Body of pancreas (tissue), 4 donors: ENCODE measurements around the gene HOXD10. TPM values are rescaled to one million over a fixed set of nuclear protein-coding genes. Genes with fewer than 3 reads are reported as not detected.

Experiments
- ATAC-seq: fragments of 150-250 bp; one replicate; pipeline ENCODE4 v1.9.1; 2016
- DNase-seq, 4 donors: peaks; one replicate each; pipeline ENCODE4 v3.0.0-alpha.2; 2019
- H3K27ac ChIP-seq, 4 donors: fragments of 200-600 bp; sonication (generic); 1 replicate in 3 of 4; 2 replicates in 1 of 4; pipeline versions ENCODE4 v1.5.1 to v1.6.1; 2016 to 2019; ENCODE audit warnings: mild to moderate bottlenecking in 1 of 4, mixed read lengths in 1 of 4, moderate library complexity in 1 of 4
- H3K27me3 ChIP-seq, 2 donors: fragments of 200-600 bp; sonication (generic); one replicate each; pipeline ENCODE4 v1.6.0; 2016; ENCODE audit warnings: mild to moderate bottlenecking in 1 of 2
- H3K36me3 ChIP-seq, 2 donors: fragments of 200-600 bp; sonication (generic); replicated peaks in 1 of 2; 2 replicates each; pipeline ENCODE4 v1.5.1; 2016; ENCODE audit warnings: low read depth in 2 of 2; ENCODE audit not compliant: insufficient read depth in 1 of 2
- H3K4me1 ChIP-seq: fragments of 200-600 bp; sonication (generic); one replicate; pipeline ENCODE4 v1.6.0; 2016
- H3K4me3 ChIP-seq, 2 donors: fragments of 200-600 bp; sonication (generic); 1 replicate in 1 of 2; 2 replicates in 1 of 2; pipeline ENCODE4 v1.5.1; 2016 to 2019
- H3K9me3 ChIP-seq, 3 donors: fragments of 200-600 bp; sonication (generic); 1 replicate in 2 of 3; 2 replicates in 1 of 3; pipeline ENCODE4 v1.5.1; 2016
- CTCF ChIP-seq, 7 experiments: fragments of 450-650 bp in 4 of 7; fragments of 200-600 bp in 3 of 7; sonication (generic) in 3 of 7; IDR thresholded peaks; one replicate each; pipeline ENCODE4 v1.5.1; 2016 to 2019; ENCODE audit warnings: antibody characterized with exemption in 7 of 7
- POLR2A ChIP-seq, 3 donors: fragments of 450-650 bp; IDR thresholded peaks; one replicate each; pipeline ENCODE4 v1.6.1; 2016; ENCODE audit warnings: antibody characterized with exemption in 3 of 3, mild to moderate bottlenecking in 2 of 3
- WGBS, 2 donors: methylation state at CpG; one replicate each; pipeline ENCODE4 v1.1.5; 2017; 5-methylcytosine and 5-hydroxymethylcytosine counted together
- intact Hi-C: fragments of 100-400 bp; cut with DNase I; formaldehyde crosslinking; loops from one replicate; pipeline ENCODE4 v1.15.1; 2023
- total RNA-seq, 2 donors: library from RNA; depleted of rRNA; stranded (reverse); fragments of >200 nt; gene quantifications; one replicate each; pipeline ENCODE4 v1.1.0, GENCODE V29; 2016

The HOXD10 gene
- total RNA-seq, 2 donors from 2014 or later: 0.26 TPM; not detected in 1

- intact Hi-C loops: loop anchor here (5.0 kb wide), 1 partner anchor 408 kb away; no protein-coding TSS in a partner anchor
- 10 to 13% methylated on average over 5 of the region's 5 CpGs for WGBS, 2 donors
- Histone ChIP-seq H3K4me1 (peaks cover 38% of the 10 kb centered on the region), H3K27me3 (peaks cover 0 to 69% of the 10 kb centered on the region in 2 donors), H3K36me3 (no peaks in the 10 kb centered on the region), H3K4me3 (no peak overlapping the region), H3K27ac (no peak overlapping the region), H3K9me3 (no peaks in the 10 kb centered on the region)
- no peak for TF ChIP-seq POLR2A (IDR thresholded peaks at IDR 0.05)
- DNase-seq (no peak), ATAC-seq (no peak)
Observed at GRCh38 chr2:176095421-176095820, 21.2 kb upstream of the HOXD10 start.

GRCh38 chr2:176096243-176096985, 20.2 kb upstream of the HOXD10 start:
- Histone ChIP-seq H3K4me1 (peaks cover 38% of the 10 kb centered on the region), H3K36me3 (no peaks in the 10 kb centered on the region), H3K9me3 (no peaks in the 10 kb centered on the region), H3K4me3 (no peak overlapping the region), H3K27ac (no peak overlapping the region), H3K27me3 (peaks cover 0 to 69% of the 10 kb centered on the region in 2 donors)
- no peak for TF ChIP-seq POLR2A (IDR thresholded peaks at IDR 0.05)
- 7 to 10% methylated on average over 16 of the region's 16 CpGs for WGBS, 2 donors
- intact Hi-C loops: loop anchor here (5.0 kb wide), 1 partner anchor 409 kb away; no protein-coding TSS in a partner anchor
- ATAC-seq (no peak), DNase-seq (no peak)

- Histone ChIP-seq H3K9me3 (no peaks in the 10 kb centered on the region), H3K36me3 (no peaks in the 10 kb centered on the region), H3K27ac (no peak overlapping the region), H3K4me3 (peak overlapping the region in 1 of 2 donors; percentile 1), H3K27me3 (peaks cover 0 to 62% of the 10 kb centered on the region in 2 donors), H3K4me1 (peaks cover 38% of the 10 kb centered on the region)
- intact Hi-C loops: loop anchor here (5.0 kb wide), 1 partner anchor 410 kb away; no protein-coding TSS in a partner anchor
- DNase-seq (peak; percentile 69 to 80 (median 73)), ATAC-seq (peak; percentile 87)
- WGBS, 2 donors: 1 to 4% methylated on average over 19 to 45 of the region's 45 CpGs
- peak; percentile 69 to 93 (median 87) for TF ChIP-seq CTCF (IDR thresholded peaks at IDR 0.05)
- no peak for TF ChIP-seq POLR2A (IDR thresholded peaks at IDR 0.05)
Observed at GRCh38 chr2:176096986-176097819, 19.4 kb upstream of the HOXD10 start.

- Histone ChIP-seq H3K9me3 (no peaks in the 10 kb centered on the region), H3K36me3 (no peaks in the 10 kb centered on the region), H3K27me3 (peaks cover 0 to 61% of the 10 kb centered on the region in 2 donors), H3K4me3 (no peak overlapping the region), H3K27ac (no peak overlapping the region), H3K4me1 (peaks cover 33% of the 10 kb centered on the region)
- TF ChIP-seq CTCF (IDR thresholded peaks at IDR 0.05) (no peak), POLR2A (IDR thresholded peaks at IDR 0.05) (no peak)
- WGBS, 2 donors: 3 to 4% methylated on average over 18 of the region's 18 CpGs
- DNase-seq (no peak), ATAC-seq (no peak)
- intact Hi-C loops: loop anchor here (5.0 kb wide), 1 partner anchor 411 kb away; no protein-coding TSS in a partner anchor
Observed at GRCh38 chr2:176097820-176098365, 18.7 kb upstream of the HOXD10 start.

GRCh38 chr2:176098366-176099158, 18.0 kb upstream of the HOXD10 start:
- Histone ChIP-seq H3K27me3 (peaks cover 0 to 61% of the 10 kb centered on the region in 2 donors), H3K9me3 (no peaks in the 10 kb centered on the region), H3K4me3 (no peak overlapping the region), H3K36me3 (no peaks in the 10 kb centered on the region), H3K27ac (no peak overlapping the region), H3K4me1 (peaks cover 27% of the 10 kb centered on the region)
- 0 to 7% methylated on average over 4 to 35 of the region's 35 CpGs for WGBS, 2 donors
- no peak for DNase-seq
- intact Hi-C loops: loop anchor here (5.0 kb wide), 1 partner anchor 411 kb away; no protein-coding TSS in a partner anchor
- no peak for ATAC-seq
- TF ChIP-seq POLR2A (IDR thresholded peaks at IDR 0.05) (no peak), CTCF (IDR thresholded peaks at IDR 0.05) (no peak)
